GM12891 (cell line): ENCODE measurements around the gene ZEB1.

Source experiments
- PAX5 ChIP-seq: IDR thresholded peaks from 2 replicates; pipeline ENCODE4 v1.6.1; 2011; ENCODE audit warnings: low read length, moderate library complexity, mild to moderate bottlenecking; ENCODE audit not compliant: insufficient read depth, severe bottlenecking
- POLR2A ChIP-seq: IDR thresholded peaks from 2 replicates; pipeline ENCODE4 v1.6.1; 2011; ENCODE audit warnings: low read depth, low read length, control low read depth
- POLR2AphosphoS5 ChIP-seq: IDR thresholded peaks from 2 replicates; pipeline ENCODE4 v1.6.1; 2011; ENCODE audit warnings: low read depth, low read length, control low read depth
- SPI1 ChIP-seq: IDR thresholded peaks from 2 replicates; pipeline ENCODE4 v1.6.1; 2011; ENCODE audit warnings: low read depth, low read length, control low read depth
- TAF1 ChIP-seq: IDR thresholded peaks from 2 replicates; pipeline ENCODE4 v1.6.1; 2011; ENCODE audit warnings: low read depth, low read length, control low read depth

DNA sequence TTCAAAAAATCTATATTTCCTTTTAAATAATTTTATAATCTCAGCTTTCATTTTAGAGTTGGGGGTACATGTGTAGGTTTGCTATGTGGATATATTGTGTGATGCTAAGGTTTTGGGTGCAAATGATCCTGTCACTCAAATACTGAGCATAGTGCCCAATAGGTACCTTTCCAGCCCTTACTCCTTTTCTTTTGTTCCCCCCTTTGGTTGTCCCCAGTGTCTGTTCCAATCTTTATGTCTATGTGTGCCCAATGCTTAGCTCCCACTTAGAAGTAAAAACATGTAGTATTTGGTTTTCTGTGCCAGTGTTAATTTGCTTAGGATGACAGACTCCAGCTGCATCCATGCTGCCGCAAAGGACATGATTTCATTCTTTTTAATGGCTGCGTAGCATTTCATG is 103.6 kb downstream of the ZEB1 start:
- no peak for TF ChIP-seq PAX5
- no peak for TF ChIP-seq POLR2AphosphoS5
- TF ChIP-seq TAF1: no peak
- no peak for TF ChIP-seq POLR2A
- no peak for TF ChIP-seq SPI1
